Heart left ventricle (tissue), 13 donors: ENCODE measurements around the gene UBE2E2.

Experiments used
- POLR2A ChIP-seq, 2 donors: fragments of 450-650 bp; IDR thresholded peaks; one replicate each; pipeline ENCODE4 v1.6.1; 2017; ENCODE audit warnings: antibody characterized with exemption in 2 of 2, mild to moderate bottlenecking in 2 of 2, moderate library complexity in 2 of 2
- TF ChIP-seq, protein P1 (sequence below), 12 donors: fragments of 200-600 bp; sonication (generic) in 4 of 12; IDR thresholded peaks; one replicate each; pipeline versions ENCODE4 v1.5.0 to v1.8.0; 2018 to 2022; ENCODE audit warnings: antibody characterized with exemption in 12 of 12, mild to moderate bottlenecking in 5 of 12
- donor health status: ischemic (EF 13 %, LVEDD 7.1; RV severe dilation, severe dysfunction).
- donor health status: DM: no; HTN: yes; CAD: no.
- donor health status: DM: no; HTN: no; CAD: no.
- donor health status: ischemic (EF 25% LVEDD 6.9; RV normal size, moderate dysfunction).
- donor health status: ischemic (EF 25% LVEDD 5.7; RV mildly dilated, moderate dysfunction).
- donor health status: ischemic (EF 35%, LVEDD 5.7; RV mildly dilated, moderate dysfunction).
- donor health status: nonischemic (EF 11% LVEDD 7.7; RV severe dilation, severe dysfunction).
- donor health status: DM: yes; HTN: yes; CAD: no.
- donor health status: PGD.
- donor health status: ischemic (EF 29% LVEDD 5.4; RV normal size, mild dysfunction).
- donor health status: nonischemic (EF 23%, LVEDD 6.1; RV moderate dilation, normal function).

DNA sequence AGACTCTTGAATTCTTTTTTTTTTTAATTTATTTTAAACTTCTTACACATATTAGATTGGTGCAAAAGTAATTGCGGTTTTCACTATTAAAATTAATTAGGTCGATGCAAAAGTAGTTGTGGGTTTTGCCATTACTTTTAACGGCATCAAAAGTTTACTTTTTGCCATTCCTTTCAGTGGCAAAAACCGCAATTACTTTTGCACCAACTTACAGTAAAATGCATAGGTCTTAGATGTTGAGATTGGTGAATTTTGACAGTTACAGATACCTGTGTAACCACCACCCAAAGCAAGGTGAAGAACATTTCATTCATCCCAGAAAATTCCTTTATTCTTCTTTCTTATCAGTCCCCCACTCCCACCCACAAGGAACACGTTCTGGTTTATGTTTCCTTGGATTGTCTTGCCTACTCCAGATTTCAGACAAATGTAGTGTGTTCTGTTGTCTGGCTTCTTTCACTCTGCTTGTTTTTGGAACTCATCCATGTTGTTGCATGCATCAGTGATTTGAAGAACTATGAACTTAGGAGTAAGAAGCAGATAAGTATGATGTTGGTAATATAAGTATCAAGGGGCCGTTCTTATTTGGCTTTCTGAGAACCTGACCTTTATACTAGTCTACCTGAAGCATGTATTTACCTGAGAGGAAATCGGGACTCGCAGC is 404.2 kb downstream of the UBE2E2 start:
- TF ChIP-seq, protein P1, sequence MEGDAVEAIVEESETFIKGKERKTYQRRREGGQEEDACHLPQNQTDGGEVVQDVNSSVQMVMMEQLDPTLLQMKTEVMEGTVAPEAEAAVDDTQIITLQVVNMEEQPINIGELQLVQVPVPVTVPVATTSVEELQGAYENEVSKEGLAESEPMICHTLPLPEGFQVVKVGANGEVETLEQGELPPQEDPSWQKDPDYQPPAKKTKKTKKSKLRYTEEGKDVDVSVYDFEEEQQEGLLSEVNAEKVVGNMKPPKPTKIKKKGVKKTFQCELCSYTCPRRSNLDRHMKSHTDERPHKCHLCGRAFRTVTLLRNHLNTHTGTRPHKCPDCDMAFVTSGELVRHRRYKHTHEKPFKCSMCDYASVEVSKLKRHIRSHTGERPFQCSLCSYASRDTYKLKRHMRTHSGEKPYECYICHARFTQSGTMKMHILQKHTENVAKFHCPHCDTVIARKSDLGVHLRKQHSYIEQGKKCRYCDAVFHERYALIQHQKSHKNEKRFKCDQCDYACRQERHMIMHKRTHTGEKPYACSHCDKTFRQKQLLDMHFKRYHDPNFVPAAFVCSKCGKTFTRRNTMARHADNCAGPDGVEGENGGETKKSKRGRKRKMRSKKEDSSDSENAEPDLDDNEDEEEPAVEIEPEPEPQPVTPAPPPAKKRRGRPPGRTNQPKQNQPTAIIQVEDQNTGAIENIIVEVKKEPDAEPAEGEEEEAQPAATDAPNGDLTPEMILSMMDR (IDR thresholded peaks at IDR 0.05) = no peak
- no peak for TF ChIP-seq POLR2A (IDR thresholded peaks at IDR 0.05)
